Mesendoderm (in vitro differentiated cells): ENCODE results near the gene LYST. TPM values are rescaled to one million over a fixed set of nuclear protein-coding genes. Genes with fewer than 3 reads are reported as not detected.

ENCODE experiments used
- DNase-seq: peaks from one replicate; pipeline ENCODE4 v3.0.0; 2013
- H2AK5ac ChIP-seq: 2 replicates; pipeline ENCODE4 v1.6.1; 2013; ENCODE audit warnings: low read length, inconsistent platforms
- H2BK120ac ChIP-seq: 2 replicates; pipeline ENCODE4 v1.6.1; 2013; ENCODE audit warnings: low read depth, mild to moderate bottlenecking, low read length, moderate library complexity, mixed read lengths
- H2BK15ac ChIP-seq: replicated peaks from 2 replicates; pipeline ENCODE4 v1.6.1; 2013; ENCODE audit warnings: low read depth, mild to moderate bottlenecking, moderate library complexity
- H2BK5ac ChIP-seq: 2 replicates; pipeline ENCODE4 v1.6.1; 2013; ENCODE audit warnings: low read length, inconsistent platforms
- H3K18ac ChIP-seq: 2 replicates; pipeline ENCODE4 v1.6.1; 2013; ENCODE audit warnings: mild to moderate bottlenecking, low read length, mixed read lengths
- H3K23ac ChIP-seq: one replicate; pipeline ENCODE4 v1.6.1; 2013; ENCODE audit warnings: low read length
- H3K27ac ChIP-seq: 2 replicates; pipeline ENCODE4 v1.5.1; 2013; ENCODE audit warnings: low read depth, mild to moderate bottlenecking, inconsistent platforms, low read length, moderate library complexity
- H3K27me3 ChIP-seq: 2 replicates; pipeline ENCODE4 v1.6.1; 2013; ENCODE audit warnings: low read length, control low read depth, mild to moderate bottlenecking, inconsistent platforms; ENCODE audit not compliant: insufficient read depth, poor library complexity
- H3K36me3 ChIP-seq: 2 replicates; pipeline ENCODE4 v1.6.1; 2013; ENCODE audit warnings: low read length, inconsistent platforms; ENCODE audit not compliant: control insufficient read depth, insufficient read depth
- H3K4ac ChIP-seq: one replicate; pipeline ENCODE4 v1.6.1; 2013; ENCODE audit warnings: low read depth, mild to moderate bottlenecking, low read length, moderate library complexity
- H3K4me1 ChIP-seq: 2 replicates; pipeline ENCODE4 v1.6.1; 2013; ENCODE audit warnings: low read depth, low read length, inconsistent platforms; ENCODE audit not compliant: control insufficient read depth
- H3K4me2 ChIP-seq: 2 replicates; pipeline ENCODE4 v1.6.1; 2013; ENCODE audit warnings: low read length
- H3K4me3 ChIP-seq: 2 replicates; pipeline ENCODE4 v1.5.1; 2013; ENCODE audit warnings: mild to moderate bottlenecking, low read length
- H3K56ac ChIP-seq: one replicate; pipeline ENCODE4 v1.6.1; 2013; ENCODE audit warnings: low read length
- H3K79me1 ChIP-seq: 2 replicates; pipeline ENCODE4 v1.6.1; 2013; ENCODE audit warnings: low read length, inconsistent platforms
- H3K79me2 ChIP-seq: 2 replicates; pipeline ENCODE4 v1.6.1; 2013; ENCODE audit warnings: mild to moderate bottlenecking, low read length; ENCODE audit not compliant: control insufficient read depth, insufficient read depth
- H3K9ac ChIP-seq: 2 replicates; pipeline ENCODE4 v1.6.1; 2013; ENCODE audit warnings: low read length, inconsistent platforms
- H4K5ac ChIP-seq: one replicate; pipeline ENCODE4 v1.6.1; 2013; ENCODE audit warnings: low read length
- H4K8ac ChIP-seq: one replicate; pipeline ENCODE4 v1.6.1; 2013; ENCODE audit warnings: low read depth, mild to moderate bottlenecking, control low read depth, low read length, moderate library complexity
- WGBS: extraction: QIAGEN DNeasy Blood & Tissue Kit; methylation state at CpG from one replicate; pipeline ENCODE4 v1.1.7; 2013; ENCODE audit warnings: low lambda C conversion rate, missing lambda C conversion rate; ENCODE audit not compliant: insufficient coverage; ENCODE audit errors: extremely low coverage; 5-methylcytosine and 5-hydroxymethylcytosine counted together
- small RNA-seq: library from polyadenylated mRNA; stranded (forward); fragments of <200 nt; extraction: miRNeasy Mini kit (QIAGEN cat#:217004); gene quantifications from one replicate; pipeline ENCODE3, GENCODE V24; 2013; ENCODE audit not compliant: insufficient read depth

Gene LYST

DNA sequence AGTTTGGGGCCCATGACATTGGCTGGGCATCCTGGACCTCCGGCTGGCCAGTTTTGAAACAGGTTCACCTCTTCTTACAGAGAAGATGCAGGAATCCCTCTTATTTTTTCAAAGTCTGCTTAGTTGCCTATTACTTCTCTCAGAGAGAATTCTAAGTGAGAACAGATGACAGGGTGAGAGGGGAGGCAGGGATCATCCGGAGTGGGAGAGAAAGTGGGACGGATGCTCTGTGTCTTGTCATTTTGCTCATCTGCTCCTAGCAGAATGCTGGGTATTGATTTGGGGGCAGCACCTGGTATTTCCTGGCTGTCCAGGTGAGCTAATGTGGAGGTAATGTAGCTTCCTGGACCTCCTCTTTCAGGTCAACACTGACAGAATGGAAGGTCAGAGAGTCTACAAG is 249.6 kb downstream of the LYST start:
- H3K4me2 ChIP-seq, result no peak overlapping the region
- H3K27me3 ChIP-seq, result no peaks in the 10 kb centered on the region
- no peak overlapping the region for H3K4ac ChIP-seq
- DNase-seq, result no peak
- no peaks in the 10 kb centered on the region for H3K4me1 ChIP-seq
- no peaks in the 10 kb centered on the region for H3K79me2 ChIP-seq
- no CpG with 5 or more reads among the region's 3 CpGs for WGBS
- no peak overlapping the region for H3K18ac ChIP-seq
- H3K56ac ChIP-seq, result no peak overlapping the region
- no peak overlapping the region for H3K23ac ChIP-seq
- H2AK5ac ChIP-seq, result no peak overlapping the region
- H2BK120ac ChIP-seq, result no peak overlapping the region
- H4K8ac ChIP-seq, result no peak overlapping the region
- no peaks in the 10 kb centered on the region for H3K36me3 ChIP-seq
- no peak overlapping the region for H2BK15ac ChIP-seq
- no peaks in the 10 kb centered on the region for H3K79me1 ChIP-seq
- H4K5ac ChIP-seq, result no peak overlapping the region
- no peak overlapping the region for H3K27ac ChIP-seq
- H2BK5ac ChIP-seq, result no peak overlapping the region
- no peak overlapping the region for H3K9ac ChIP-seq
- H3K4me3 ChIP-seq, result no peak overlapping the region

DNA sequence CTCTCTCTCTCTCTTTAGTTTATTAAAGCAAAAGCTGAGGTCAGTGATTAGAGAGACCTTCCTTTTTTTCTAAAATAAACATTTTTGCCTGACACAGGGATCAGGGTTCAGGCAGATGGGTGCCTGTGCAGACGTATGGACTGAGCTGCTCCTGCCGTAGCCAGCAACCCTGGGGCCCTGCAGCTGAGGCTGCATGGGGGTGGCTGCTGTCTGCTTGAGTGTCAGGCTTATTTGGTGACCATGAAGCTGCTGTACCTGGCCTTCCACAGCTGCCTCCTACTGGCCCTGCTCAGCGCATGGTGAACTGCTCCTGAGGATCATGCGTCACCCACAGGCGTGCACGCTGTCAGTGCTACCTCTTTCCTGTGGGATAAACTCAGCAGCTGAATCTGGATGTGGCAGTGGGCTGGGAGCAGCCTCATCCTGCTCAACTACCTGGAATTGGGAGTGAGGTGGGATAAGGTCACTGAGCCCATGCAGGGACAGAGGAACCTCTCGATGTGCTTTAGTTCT is 252.2 kb downstream of the LYST start:
- Histone ChIP-seq H2AK5ac (no peak overlapping the region), H3K79me2 (no peaks in the 10 kb centered on the region), H2BK15ac (no peak overlapping the region), H4K8ac (no peak overlapping the region), H2BK5ac (no peak overlapping the region), H3K23ac (no peak overlapping the region), H3K27ac (no peak overlapping the region), H3K4me1 (no peaks in the 10 kb centered on the region), H2BK120ac (no peak overlapping the region), H3K27me3 (no peaks in the 10 kb centered on the region), H4K5ac (no peak overlapping the region), H3K4me2 (no peak overlapping the region), H3K4me3 (no peak overlapping the region), H3K79me1 (no peaks in the 10 kb centered on the region), H3K18ac (no peak overlapping the region), H3K4ac (no peak overlapping the region), H3K36me3 (no peaks in the 10 kb centered on the region), H3K56ac (no peak overlapping the region), H3K9ac (no peak overlapping the region)
- no CpG with 5 or more reads among the region's 7 CpGs for WGBS
- DNase-seq, result no peak

DNA sequence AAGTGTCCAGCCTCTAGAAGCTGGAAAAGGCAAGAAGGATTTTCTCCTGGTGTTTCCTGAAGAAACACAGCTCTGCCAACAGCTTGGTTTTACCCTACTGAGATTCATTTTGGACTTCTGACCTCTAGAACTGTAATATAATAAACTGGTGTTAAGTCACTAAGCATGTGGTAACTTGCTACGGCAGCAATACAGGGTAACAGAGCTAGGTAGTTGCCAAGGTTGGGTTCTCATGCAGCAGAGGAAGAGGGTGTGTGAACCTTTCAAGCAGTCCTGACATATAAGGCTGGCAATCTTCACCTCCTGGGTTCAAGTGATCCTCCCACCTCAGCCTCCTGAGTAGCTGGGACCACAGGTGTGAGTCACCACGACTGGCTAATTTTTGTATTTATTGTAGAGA is 253.1 kb downstream of the LYST start:
- no peak for DNase-seq
- Histone ChIP-seq H4K5ac (no peak overlapping the region), H3K4me3 (no peak overlapping the region), H2AK5ac (no peak overlapping the region), H3K56ac (no peak overlapping the region), H2BK120ac (no peak overlapping the region), H3K4me1 (no peaks in the 10 kb centered on the region), H3K27me3 (no peaks in the 10 kb centered on the region), H3K79me2 (no peaks in the 10 kb centered on the region), H3K4me2 (no peak overlapping the region), H3K4ac (no peak overlapping the region), H3K9ac (no peak overlapping the region), H4K8ac (no peak overlapping the region), H3K23ac (no peak overlapping the region), H2BK5ac (no peak overlapping the region), H3K27ac (no peak overlapping the region), H2BK15ac (no peak overlapping the region), H3K36me3 (no peaks in the 10 kb centered on the region), H3K79me1 (no peaks in the 10 kb centered on the region), H3K18ac (no peak overlapping the region)
- no CpG with 5 or more reads among the region's 2 CpGs for WGBS

DNA sequence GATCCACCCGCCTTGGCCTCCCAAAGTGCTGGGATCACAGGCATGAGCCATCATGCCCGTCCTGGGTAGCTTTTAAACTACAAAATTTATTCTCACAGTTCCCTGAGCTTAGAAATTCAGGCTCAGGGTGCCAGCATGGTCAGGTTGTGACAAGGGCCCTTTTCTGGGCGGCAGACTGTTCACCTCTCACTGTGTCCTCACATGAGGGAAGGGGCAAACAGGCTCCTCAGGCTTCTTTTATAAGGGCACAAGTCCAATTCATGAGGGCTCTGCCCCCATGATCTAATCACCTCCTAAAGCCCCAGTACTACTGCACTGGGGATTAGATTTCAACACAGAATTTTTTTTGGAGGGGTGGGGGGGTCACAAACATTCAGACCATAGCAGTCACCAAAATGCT is 253.9 kb downstream of the LYST start:
- Histone ChIP-seq H3K18ac (no peak overlapping the region), H3K27ac (no peak overlapping the region)
- no CpG with 5 or more reads among the region's 3 CpGs for WGBS

More for the DNA sequence above, 253.9 kb downstream of the LYST start:
- Histone ChIP-seq H3K23ac (no peak overlapping the region), H3K56ac (no peak overlapping the region), H2BK15ac (no peak overlapping the region), H3K36me3 (no peaks in the 10 kb centered on the region), H2BK120ac (no peak overlapping the region), H2BK5ac (no peak overlapping the region), H3K4me3 (no peak overlapping the region), H3K4me1 (no peaks in the 10 kb centered on the region), H2AK5ac (no peak overlapping the region), H3K79me1 (no peaks in the 10 kb centered on the region), H3K4me2 (no peak overlapping the region), H3K4ac (no peak overlapping the region), H4K5ac (no peak overlapping the region), H3K27me3 (no peaks in the 10 kb centered on the region), H4K8ac (no peak overlapping the region), H3K9ac (no peak overlapping the region), H3K79me2 (no peaks in the 10 kb centered on the region)
- DNase-seq, result no peak

Small RNA genes within 50 kb of the gene (small RNA-seq; reads per million reads assigned to genes)
- gene MIR1537, result not detected
- not detected for gene RNU6-968P
